IMR-90 (cell line): ENCODE measurements around the gene SMC6. TPM values are rescaled to one million over a fixed set of nuclear protein-coding genes. Genes with fewer than 3 reads are reported as not detected.

ENCODE experiments used
- polyA plus RNA-seq, 3 experiments: library from polyadenylated mRNA; depleted of rRNA; stranded (reverse); fragments of >200 nt; gene quantifications; 2 replicates each; pipeline ENCODE4 v1.2.3, GENCODE V29; 2012; ENCODE audit warnings: low replicate concordance in 1 of 3
- total RNA-seq: library from RNA; depleted of rRNA; stranded (reverse); fragments of >200 nt; gene quantifications from 2 replicates; pipeline ENCODE4 v1.2.3, GENCODE V29; 2012; rRNA removed

SMC6 gene
- total and polyA plus RNA-seq, 2 of the 4 experiments (the other 2 are of a cell fraction): 6.5 to 10.4 TPM

Other genes starting within 250 kb of the SMC6 start
- not detected in 2 replicates for gene RAD51AP2, start 235.4 kb downstream of the SMC6 start, total RNA-seq
- not detected in 2 replicates for gene RAD51AP2, start 235.4 kb downstream of the SMC6 start, polyA plus RNA-seq (2012; rRNA removed)
- 0.28 and 0.36 TPM in 2 replicates for gene VSNL1, start 213.1 kb downstream of the SMC6 start, total RNA-seq
- gene VSNL1, start 213.1 kb downstream of the SMC6 start, polyA plus RNA-seq (2012; rRNA removed): 0.24 and 0.32 TPM in 2 replicates
- gene GEN1, start 328 bp upstream of the SMC6 start, total RNA-seq: 7.9 and 18.1 TPM in 2 replicates
- 4.4 and 8.3 TPM in 2 replicates for gene GEN1, start 328 bp upstream of the SMC6 start, polyA plus RNA-seq (2012; rRNA removed)
- gene MSGN1, start 62.6 kb upstream of the SMC6 start, total RNA-seq: not detected in 2 replicates
- not detected in 2 replicates for gene MSGN1, start 62.6 kb upstream of the SMC6 start, polyA plus RNA-seq (2012; rRNA removed)
- gene KCNS3, start 124.9 kb upstream of the SMC6 start, total RNA-seq: 4.3 and 5.3 TPM in 2 replicates
- 2.0 and 2.9 TPM in 2 replicates for gene KCNS3, start 124.9 kb upstream of the SMC6 start, polyA plus RNA-seq (2012; rRNA removed)